GM12873 (cell line): Measurements from ENCODE around the gene MELTF.

Experiments
- TF ChIP-seq, protein P1 (sequence below): IDR thresholded peaks from 2 replicates; pipeline ENCODE4 v1.5.1; 2012; ENCODE audit warnings: low read depth, mild to moderate bottlenecking, moderate library complexity, low read length, control low read depth; ENCODE audit not compliant: insufficient read depth; ENCODE audit errors: missing control alignments

The MELTF gene

DNA sequence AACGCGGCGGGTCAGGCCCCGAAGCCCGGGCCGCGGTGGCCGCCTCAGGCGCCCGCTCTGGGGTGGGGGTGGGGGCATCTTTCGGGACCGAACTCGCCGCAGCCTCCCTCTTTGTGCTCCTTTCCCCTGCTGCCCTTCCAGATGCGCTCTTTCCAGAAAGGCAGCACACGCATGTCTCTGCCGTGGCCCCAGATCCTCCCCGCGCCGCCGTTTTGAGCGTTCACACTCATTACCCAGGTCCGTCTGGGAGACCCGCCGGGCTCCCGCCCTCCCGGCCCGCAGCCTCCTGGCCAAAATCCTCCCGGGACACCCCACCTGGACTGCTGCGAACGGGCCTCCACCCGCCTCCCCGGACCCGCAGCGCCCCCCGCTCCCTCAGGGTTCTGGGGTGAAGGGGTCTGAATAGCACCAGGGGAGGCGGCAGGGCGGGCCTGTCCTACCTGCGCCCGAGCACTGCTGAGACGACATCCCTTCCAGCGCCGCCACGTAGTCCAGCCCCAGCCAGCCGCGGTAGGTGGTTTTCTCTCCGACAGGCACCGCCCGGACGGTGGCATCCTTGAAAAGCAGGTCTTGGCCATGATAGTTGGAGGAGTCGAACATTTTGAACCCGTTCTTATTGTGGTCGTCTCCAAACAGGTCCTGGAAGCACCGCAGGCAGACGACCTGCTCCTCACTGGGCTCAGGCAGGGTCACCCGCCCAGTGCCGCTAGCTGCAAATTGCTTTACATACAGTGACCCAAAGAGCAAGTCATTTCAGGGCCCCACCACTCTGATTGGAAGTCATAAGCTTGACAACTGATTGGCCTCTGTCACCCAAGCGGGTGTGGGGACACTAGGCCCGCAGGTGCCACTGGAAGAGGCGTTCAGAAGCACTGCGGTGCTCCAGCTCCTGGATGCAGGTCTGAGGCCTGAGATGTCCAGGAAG lies 25.9 kb downstream of the MELTF start:
- TF ChIP-seq, protein P1, sequence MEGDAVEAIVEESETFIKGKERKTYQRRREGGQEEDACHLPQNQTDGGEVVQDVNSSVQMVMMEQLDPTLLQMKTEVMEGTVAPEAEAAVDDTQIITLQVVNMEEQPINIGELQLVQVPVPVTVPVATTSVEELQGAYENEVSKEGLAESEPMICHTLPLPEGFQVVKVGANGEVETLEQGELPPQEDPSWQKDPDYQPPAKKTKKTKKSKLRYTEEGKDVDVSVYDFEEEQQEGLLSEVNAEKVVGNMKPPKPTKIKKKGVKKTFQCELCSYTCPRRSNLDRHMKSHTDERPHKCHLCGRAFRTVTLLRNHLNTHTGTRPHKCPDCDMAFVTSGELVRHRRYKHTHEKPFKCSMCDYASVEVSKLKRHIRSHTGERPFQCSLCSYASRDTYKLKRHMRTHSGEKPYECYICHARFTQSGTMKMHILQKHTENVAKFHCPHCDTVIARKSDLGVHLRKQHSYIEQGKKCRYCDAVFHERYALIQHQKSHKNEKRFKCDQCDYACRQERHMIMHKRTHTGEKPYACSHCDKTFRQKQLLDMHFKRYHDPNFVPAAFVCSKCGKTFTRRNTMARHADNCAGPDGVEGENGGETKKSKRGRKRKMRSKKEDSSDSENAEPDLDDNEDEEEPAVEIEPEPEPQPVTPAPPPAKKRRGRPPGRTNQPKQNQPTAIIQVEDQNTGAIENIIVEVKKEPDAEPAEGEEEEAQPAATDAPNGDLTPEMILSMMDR = no peak

DNA sequence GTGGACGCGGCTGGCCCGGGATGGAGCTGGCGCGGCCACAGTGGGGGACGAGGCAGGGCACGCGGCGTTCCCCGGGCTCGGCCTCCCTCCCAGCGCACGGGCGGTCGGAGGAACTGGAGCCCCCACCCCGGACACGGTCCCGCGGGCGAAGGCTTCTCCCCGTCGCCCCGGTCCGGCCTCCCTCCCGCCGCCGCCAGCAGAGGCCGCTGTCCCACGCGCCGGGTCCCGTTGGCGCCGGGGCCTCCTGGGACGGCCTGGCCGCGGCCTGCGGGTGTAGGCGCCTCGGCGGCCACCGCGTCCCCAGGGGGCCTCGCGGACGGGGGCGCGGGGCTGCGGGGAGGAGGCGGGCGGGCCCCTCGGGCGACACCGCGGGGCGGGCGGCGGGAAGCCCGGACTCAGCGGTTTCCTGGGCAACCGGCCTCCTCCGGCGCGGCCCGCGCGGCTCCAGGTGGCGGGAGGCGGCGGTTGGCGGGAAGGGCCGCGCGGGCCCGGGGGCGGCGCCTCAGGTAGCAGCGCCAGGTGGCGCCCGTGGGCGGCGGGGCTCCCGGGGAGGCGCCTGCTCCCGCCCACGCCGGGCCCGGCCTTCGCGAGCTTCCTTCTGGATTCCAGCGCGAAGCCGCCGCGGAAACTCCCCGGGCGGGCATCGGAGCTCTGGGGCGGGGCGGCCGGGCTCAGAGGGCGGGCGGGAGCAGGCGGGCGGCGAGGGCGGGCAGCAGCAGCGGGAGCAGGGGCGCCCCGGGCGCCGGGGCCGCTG lies 26.7 kb downstream of the MELTF start:
- TF ChIP-seq, protein P1 = peak; percentile 64

DNA sequence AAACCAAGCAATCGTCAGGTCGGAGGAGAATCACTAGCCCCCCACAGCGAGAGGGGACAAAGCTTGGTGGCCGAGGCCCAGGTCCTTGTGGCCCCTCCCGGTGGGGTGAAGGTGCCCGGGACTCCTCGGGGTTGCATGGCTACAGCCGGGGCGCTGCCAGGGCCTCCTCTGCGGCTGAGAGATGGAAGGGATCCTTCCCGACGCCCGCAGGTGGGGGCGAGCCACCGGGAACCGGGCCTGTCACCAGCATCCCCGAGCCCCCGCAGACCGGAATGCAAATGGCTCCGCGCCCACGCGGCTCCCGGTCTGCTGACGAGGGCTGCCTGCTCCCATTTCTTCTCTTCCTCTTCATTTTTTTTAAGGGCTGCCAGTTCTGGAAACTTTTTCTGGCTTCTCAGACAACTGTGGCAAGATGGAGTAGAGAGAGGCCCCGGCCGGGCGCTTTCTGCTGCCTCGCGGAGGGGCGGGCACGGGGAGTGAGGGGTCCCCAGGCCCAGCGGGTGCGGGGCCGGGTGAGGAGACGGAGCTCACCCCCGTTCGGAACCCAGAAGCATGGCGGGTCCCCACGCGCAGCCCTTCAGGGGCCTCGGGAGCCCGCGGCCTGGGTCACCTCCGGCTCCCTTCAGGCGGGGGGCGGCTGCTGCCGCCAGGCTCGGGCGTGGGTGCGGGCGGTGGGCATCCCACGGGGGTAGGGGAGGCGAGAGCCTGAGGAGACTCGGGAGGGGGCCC lies 27.5 kb downstream of the MELTF start:
- TF ChIP-seq, protein P1 = no peak

DNA sequence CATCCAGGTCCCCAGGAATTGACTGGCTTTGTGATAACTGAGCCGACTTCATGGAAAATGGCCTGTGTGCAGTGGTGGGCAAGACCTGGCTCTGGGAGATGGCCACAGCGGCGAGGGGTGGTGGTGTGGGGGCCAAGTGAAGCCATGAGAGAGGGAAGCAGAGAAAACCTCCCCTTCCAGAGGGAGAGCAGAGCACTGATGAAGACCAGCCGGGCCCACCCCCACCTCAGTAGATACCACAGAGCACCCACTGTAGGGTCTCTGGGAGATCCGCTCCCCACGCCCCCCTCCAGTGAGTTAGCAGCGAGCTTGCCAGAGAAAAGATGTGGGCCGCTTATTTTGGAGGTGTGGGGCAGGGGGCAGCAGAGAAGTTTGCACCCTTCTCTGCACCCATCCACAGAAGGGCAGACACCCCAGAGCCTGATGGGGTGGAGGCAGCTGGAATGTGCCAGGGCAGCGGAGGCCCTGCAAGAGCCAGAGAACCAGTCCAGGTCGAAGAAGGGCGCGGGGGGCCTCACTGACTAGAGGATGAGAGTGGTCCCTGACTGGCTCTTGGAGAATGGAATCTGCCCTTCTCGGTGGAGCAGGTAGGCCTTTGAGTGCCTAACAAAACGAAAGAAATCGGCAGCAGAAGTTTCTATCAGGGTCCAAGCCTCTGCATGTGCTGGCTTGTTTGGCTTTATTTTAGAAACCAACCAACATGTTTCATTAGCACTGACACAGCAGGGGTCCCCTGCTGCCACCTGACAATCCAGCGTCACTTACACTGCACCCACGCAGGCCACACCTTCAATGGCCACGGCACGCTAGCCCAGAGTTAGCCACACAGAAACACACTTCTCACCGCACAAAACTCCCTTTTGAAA lies 28.3 kb downstream of the MELTF start:
- TF ChIP-seq, protein P1 = no peak

DNA sequence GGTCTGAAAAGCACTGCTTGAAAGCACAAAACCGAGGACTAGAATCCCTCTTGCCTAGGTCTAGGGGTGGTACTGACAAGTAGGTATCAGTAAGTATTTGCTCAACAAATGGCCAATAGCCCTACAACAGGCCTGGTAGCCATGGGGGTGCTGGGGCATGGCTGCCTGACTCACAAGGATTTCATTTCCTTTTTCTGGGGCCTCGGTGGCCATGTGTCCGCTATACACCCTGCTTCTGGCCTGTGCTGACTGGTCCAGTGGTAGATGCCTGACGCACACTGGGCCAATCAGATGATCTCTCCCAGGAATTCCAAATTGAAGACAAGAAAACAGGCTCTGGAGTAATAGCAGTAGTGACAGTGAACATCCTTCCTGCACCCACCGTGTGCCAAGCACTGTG lies 29.4 kb downstream of the MELTF start:
- TF ChIP-seq, protein P1 = no peak

DNA sequence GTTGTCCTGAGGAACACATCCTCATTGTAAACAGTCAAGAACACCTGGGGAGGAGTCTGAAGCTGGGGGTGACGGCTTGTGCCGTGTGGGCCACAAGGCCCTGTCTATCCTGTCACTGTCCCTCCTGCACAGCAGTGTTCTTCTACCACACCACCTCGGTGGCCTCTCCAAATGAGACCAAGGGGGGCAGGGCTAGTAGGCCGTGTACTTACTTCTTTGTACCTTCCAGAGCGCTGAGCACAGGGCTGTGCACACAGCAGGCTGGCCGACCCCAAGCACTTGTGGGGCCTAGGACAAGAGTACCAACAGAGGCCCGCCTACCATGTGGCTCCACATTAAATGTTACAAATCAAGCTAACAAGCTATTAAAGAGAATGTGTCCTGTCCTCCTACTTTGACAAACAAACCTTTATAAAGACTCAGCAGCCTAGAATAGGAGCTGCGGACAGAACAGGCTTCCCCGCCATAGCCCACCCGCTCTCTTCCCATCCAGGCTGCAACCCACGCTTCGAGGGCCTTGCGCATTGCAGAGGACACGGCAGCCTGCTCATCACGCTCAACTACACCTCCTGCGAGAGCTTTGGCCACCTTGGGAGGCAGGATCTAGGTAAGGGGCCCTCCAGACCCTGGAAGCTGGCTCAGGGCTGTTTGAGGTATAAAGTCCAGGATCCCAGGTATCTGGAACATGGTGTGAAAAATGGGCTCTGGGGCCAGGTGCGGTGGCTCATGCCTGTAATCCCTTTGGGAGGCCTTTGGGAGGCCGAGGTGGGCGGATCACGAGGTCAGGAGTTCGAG lies 30.5 kb downstream of the MELTF start:
- TF ChIP-seq, protein P1 = no peak
